HG03565 (cell line): ENCODE results near the gene OR6F1.
"Not testable (repeated sequence)": the region's sequence is repeated elsewhere in the genome, so short reads cannot be mapped to it uniquely, and the experiment has no call there.

Source experiments
- ATAC-seq: cut with Tn5 transposase; IDR thresholded peaks from one replicate; pipeline ENCODE4 v1.9.1; 2021; ENCODE audit warnings: mild to moderate bottlenecking, moderate library complexity; ENCODE audit not compliant: unreplicated experiment

OR6F1 gene

GRCh38 chr1:247716546-247716945 is at the start of gene OR6F1:
Gene OR6F1 (minus strand): TSS chr1:247716646. CDS start chr1:247712755, 3,891 bp downstream.
- no peak for ATAC-seq

GRCh38 chr1:247760456-247760855 is 44.0 kb upstream of the OR6F1 start, which contains the start of gene OR1C1:
Gene OR1C1 (minus strand): TSS chr1:247760556. CDS start chr1:247758406, 2,150 bp downstream.
- no peak for ATAC-seq

- not testable (repeated sequence) for ATAC-seq
Observed at GRCh38 chr1:247754311-247754710, 37.9 kb upstream of the OR6F1 start.

- ATAC-seq = no peak
Observed at GRCh38 chr1:247749870-247750269, 33.4 kb upstream of the OR6F1 start.

- no peak for ATAC-seq
Observed at GRCh38 chr1:247748041-247748440, 31.6 kb upstream of the OR6F1 start, which contains the start of gene OR14A2. Gene OR14A2 (minus strand): TSS chr1:247748141.

- no peak for ATAC-seq
Observed at GRCh38 chr1:247747616-247748015, 31.2 kb upstream of the OR6F1 start.

- ATAC-seq = no peak
Observed at GRCh38 chr1:247746391-247746935, 30.0 kb upstream of the OR6F1 start.

- not testable (repeated sequence) for ATAC-seq
Observed at GRCh38 chr1:247742215-247742760, 25.8 kb upstream of the OR6F1 start.

GRCh38 chr1:247741756-247742155 is 25.3 kb upstream of the OR6F1 start:
- no peak for ATAC-seq

GRCh38 chr1:247740721-247741120 is 24.3 kb upstream of the OR6F1 start:
- ATAC-seq = no peak

- ATAC-seq = no peak
Observed at GRCh38 chr1:247738315-247738714, 21.9 kb upstream of the OR6F1 start, which contains the start of gene OR14K1. Gene OR14K1 (plus strand): TSS chr1:247738615. CDS start chr1:247738615, 0 bp downstream.

GRCh38 chr1:247721222-247721621 is 4.8 kb upstream of the OR6F1 start:
- ATAC-seq = no peak

- ATAC-seq = no peak
Observed at GRCh38 chr1:247713753-247714152, 2.7 kb downstream of the OR6F1 start.

GRCh38 chr1:247710681-247711080 is 5.8 kb downstream of the OR6F1 start:
- ATAC-seq = not testable (repeated sequence)

GRCh38 chr1:247701338-247701737 is 15.1 kb downstream of the OR6F1 start:
- no peak for ATAC-seq

- peak; percentile 92 for ATAC-seq
Observed at GRCh38 chr1:247681288-247681897, 35.1 kb downstream of the OR6F1 start.

GRCh38 chr1:247680171-247680570 is 36.3 kb downstream of the OR6F1 start:
- no peak for ATAC-seq

- ATAC-seq = no peak
Observed at GRCh38 chr1:247679639-247680038, 36.8 kb downstream of the OR6F1 start, which contains the start of gene OR13G1. Gene OR13G1 (minus strand): TSS chr1:247679739. CDS start chr1:247673041, 6,698 bp downstream.

- ATAC-seq = no peak
Observed at GRCh38 chr1:247669225-247669624, 47.2 kb downstream of the OR6F1 start.
